NT2/D1 (cell line): ENCODE measurements around the gene RADIL.

Experiments used
- SUZ12 ChIP-seq: IDR thresholded peaks from 2 replicates; pipeline ENCODE4 v1.6.1; 2011; ENCODE audit not compliant: insufficient read length, insufficient read depth; ENCODE audit errors: extremely low read depth
- YY1 ChIP-seq: IDR thresholded peaks from 2 replicates; pipeline ENCODE4 v1.6.1; 2011; ENCODE audit not compliant: insufficient read length, insufficient read depth
- ZNF274 ChIP-seq: IDR thresholded peaks from 2 replicates; pipeline ENCODE4 v1.6.1; 2011; ENCODE audit warnings: mild to moderate bottlenecking, low read depth, low read length

DNA sequence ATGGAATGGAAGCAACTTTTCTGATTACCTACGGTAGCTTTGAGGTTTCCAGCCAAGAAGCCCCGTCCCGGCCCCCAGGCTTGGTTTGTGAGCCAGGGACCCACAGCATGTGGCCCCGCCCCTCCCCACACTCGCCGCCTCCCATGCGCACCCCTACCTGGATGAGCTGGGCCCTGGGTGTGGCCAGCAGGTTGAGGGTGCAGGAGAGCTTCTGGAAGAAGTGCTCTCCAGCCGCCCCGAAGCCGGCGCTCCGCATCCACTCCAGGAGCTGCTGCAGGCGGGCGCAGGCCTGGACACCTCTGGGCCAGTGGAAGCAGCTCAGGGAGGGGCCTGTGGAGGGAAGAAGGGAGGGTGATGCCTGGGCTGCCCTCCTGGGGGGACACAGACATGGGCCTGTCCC is 68.4 kb downstream of the RADIL start:
- TF ChIP-seq YY1 (no peak), ZNF274 (no peak), SUZ12 (no peak)
